Measurements from ENCODE around the gene KIN.
"Not testable (repeated sequence)": the region's sequence is repeated elsewhere in the genome, so short reads cannot be mapped to it uniquely, and the experiment has no call there.

Gene KIN

GRCh38 chr10:7734821-7735220 is 53.0 kb downstream of the KIN start:
- no peak for DNase-seq (ENCODE audit: low read depth in 3 of 3, low spot score in 1 of 3)

DNA sequence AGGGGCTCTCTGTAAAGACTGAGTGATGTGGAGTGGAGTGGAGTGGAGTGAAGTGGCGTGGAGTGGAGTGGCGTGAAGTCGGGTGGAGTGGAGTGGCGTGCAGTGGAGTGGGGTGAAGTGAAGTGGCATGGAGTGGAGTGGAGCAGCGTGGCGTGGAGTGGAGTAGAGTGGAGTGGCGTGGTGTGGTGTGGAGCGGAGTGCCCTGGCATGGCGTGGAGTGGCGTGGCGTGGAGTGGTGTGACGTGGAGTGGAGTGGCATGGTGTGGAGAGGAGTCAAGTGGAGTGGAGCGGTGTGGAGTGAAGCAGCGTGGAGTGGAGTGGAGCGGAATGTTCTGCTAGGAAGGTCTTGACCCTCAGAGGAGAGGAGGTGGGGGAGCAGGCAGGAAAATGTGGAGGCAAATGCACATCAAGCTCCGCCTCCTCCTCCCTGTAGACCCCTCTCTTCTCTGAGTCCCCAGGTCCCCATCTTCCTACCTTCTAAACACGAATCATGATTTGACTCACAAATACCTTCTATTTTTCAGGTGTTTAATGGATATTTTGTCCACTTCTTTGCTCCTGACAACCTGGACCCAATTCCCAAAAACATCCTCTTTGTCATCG is 64.8 kb downstream of the KIN start:
- no peak for DNase-seq (ENCODE audit: low read depth in 3 of 3, low spot score in 1 of 3)

GRCh38 chr10:7720478-7720877 is 67.3 kb downstream of the KIN start:
- DNase-seq (ENCODE audit: low read depth in 3 of 3, low spot score in 1 of 3), result no peak

DNA sequence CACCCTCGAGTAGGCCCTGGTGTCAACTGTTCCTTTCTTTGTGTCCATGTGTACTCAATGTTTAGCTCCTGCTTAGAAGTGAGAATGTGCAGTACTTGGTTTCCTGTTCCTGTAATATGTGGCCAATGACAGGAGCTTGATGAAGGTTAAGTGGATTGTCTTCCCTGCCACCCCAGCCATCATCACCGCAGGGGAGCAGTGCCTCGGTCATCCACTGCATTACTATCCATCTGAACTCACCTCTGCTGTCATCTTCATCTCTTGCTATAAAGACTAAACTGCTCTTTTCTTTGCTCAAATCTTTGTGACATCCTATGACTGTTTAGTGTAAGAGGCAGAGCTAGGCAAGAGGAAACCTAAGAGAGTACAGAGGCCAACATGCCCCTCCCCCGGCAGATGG is 69.1 kb downstream of the KIN start:
- DNase-seq (ENCODE audit: low read depth in 3 of 3, low spot score in 1 of 3), result no peak

- no peak for DNase-seq (ENCODE audit: low read depth in 3 of 3, low spot score in 1 of 3)
These were observed 70.0 kb downstream of the KIN start for GRCh38 chr10:7717767-7718166.

- DNase-seq (ENCODE audit: low read depth in 3 of 3, low spot score in 1 of 3), result no peak
These were observed 72.3 kb downstream of the KIN start for GRCh38 chr10:7715515-7715914.

DNA sequence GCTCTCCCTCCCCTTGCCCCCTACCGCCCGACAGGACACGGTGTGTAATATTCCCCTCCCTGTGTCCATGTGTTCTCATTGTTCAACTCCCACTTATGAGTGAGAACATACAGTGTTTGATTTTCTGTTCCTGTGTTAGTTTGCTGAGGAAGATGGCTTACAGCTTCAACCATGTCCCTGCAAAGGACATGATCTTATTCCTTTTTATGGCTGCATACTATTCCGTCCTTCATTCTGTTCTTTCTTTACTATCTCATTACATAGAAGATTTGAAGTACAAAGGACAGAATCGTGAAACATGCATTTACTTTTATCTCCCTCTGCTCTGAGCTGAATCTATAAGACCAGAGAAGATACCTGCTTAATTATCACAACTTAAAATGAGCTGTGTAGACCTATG is 76.7 kb downstream of the KIN start:
- not testable (repeated sequence) for DNase-seq (ENCODE audit: low read depth in 3 of 3, low spot score in 1 of 3)

DNA sequence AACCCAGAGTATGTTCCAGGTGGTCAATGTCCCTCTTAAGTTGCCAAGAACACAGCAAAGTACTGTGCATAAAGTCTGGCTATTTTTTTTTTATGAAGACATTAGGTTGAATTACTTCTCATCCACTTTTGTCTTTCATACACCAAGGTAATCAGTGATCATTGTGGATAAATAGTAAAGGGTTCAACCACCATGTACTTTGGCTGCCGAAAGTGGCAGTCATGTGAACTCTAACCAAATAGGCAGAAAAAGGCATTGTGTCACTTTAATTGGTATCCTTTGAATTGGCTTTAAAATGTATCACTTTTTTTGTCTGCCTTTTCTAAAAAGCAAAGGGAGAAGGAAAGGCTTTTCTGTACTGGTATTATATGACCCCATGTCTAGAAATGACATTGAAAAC is 77.3 kb downstream of the KIN start:
- DNase-seq (ENCODE audit: low read depth in 3 of 3, low spot score in 1 of 3), result no peak

DNA sequence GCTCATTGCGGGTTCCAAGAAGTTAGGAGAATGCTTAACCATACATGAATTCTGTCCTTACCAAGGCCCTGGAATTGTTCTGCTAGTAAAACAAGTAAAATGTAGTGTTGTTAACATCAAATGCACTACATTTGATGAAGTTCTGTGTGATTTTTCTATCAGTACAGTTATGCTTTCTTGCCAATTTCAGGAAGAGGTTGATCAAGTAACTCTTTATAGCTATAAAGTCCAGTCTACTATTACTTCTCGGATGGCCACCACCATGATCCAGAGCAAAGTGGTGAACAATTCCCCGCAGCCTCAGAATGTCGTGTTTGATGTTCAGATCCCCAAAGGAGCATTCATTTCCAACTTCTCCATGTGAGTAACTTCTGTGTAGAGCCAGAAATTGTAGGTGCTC is 79.0 kb downstream of the KIN start:
- DNase-seq (ENCODE audit: low read depth in 3 of 3, low spot score in 1 of 3), result no peak

- no peak for DNase-seq (ENCODE audit: low read depth in 3 of 3, low spot score in 1 of 3)
These were observed 79.8 kb downstream of the KIN start for GRCh38 chr10:7707858-7708622.

DNA sequence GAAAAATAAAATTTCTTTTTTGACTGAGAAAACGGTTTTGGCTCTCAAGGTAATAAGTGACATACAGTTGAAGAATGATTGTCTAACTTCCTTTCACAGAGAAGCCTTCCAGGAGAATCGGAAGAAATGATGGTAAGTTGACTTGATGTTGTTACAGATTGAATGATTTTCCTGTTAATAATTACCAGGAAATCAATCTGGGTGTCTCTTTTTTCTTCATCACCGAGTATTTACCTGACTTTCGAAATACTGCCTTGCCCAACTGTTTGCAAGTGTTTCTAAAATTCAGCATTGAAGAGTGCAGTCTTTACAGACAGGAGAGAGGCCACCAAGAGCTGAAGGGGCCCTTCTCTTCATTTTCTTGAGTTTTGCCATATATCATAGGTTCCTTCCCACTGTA is 80.7 kb downstream of the KIN start:
- DNase-seq (ENCODE audit: low read depth in 3 of 3, low spot score in 1 of 3), result no peak

DNA sequence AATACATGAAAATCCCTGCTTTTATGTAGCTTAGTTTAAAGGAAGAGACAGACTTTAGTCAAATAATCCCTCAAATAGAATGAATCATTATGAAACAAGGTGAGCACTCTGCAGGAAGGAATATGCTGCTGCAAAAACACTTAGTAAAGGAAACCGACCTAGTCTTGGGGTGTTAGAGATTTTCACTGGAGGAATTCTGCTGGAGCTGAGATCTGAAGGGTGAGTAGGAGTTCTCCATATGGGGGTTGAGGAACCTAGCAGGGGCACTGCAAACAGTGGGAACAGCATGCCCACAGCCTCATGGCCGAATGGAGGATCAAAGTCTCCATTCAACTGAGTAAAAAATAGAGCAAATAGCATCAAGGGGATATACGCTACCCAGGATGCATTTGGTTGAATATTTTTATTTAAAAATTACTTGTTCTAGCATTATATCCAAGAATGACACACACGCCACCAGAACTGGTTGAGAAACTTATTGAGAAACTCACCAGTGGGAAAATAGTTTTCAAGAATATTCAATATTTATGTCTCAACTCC is 81.2 kb downstream of the KIN start:
- DNase-seq (ENCODE audit: low read depth in 3 of 3, low spot score in 1 of 3), result no peak

GRCh38 chr10:7705341-7705740 is 82.5 kb downstream of the KIN start:
- DNase-seq (ENCODE audit: low read depth in 3 of 3, low spot score in 1 of 3), result no peak

DNA sequence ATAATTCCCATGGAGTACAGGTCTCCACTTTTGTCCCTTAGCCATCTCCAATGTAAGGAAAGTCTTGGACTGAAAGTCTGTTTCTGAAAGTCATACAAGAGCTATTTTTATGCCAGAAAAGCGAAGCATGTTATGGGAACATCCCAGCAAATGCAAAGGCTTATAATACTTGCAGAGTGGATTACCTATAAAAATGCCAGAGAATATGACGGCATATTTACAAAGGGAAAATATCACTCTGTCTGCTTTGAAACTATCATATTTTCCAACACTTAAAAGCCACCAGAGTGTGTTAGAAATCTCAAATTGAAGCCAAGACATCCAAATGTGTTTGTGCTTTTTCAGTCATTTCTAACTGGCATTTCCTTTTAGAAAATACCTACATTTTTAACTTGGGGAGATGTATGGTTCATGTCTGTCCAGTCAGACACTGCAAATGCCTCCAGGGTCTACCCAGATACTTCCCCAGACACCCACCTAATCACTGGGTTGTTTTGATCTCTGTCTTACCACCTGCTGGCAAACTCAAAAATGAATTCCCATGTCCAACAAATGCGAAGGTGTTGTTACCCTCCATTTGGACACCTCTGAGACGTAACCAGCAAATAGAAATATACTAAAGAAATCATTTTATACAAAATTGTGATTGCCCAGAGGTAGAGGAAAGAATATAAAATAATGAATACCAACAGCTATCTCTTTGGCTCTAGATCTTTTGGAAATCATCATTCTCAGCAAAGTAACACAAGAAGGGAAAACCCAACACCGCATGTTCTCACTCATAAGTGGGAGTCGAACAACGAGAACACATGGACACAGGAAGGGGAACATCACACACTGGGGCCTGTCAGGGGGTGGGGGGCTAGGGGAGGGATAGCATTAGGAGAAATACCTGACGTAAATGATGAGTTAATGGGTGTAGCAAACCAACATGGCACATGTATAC is 83.4 kb downstream of the KIN start:
- no peak for DNase-seq (ENCODE audit: low read depth in 3 of 3, low spot score in 1 of 3)

- no peak for DNase-seq (ENCODE audit: low read depth in 3 of 3, low spot score in 1 of 3)
These were observed 84.7 kb downstream of the KIN start, which contains the start of gene ITIH2 for GRCh38 chr10:7703140-7703539. ITIH2 (plus strand) TSS chr10:7703316; CDS start chr10:7703435, 119 bp downstream.

DNA sequence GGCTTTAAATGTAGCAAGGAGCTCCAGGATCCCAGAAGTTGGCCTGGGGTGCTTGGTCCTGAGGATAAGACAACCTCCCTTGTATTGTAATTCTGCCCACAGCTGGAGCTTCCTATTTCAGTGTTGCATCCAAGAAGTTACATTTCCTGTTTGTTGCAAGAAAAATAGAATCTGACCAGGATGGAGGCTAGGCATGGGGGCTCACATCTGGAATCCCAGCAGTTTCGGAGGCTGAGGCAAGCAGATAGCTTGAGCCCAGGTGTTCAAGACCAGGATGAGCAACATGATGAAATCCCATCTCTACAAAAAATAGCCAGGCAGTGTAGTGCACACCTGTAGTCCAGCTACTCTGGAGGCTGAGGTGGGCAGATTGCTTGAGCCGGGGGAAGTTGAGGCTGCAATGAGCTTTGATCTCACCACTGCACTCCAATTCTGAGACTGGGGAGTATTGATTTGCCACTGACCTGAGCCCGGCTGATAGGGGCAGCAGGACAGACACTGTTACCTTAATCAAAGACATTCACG is 85.4 kb downstream of the KIN start:
- DNase-seq (ENCODE audit: low read depth in 3 of 3, low spot score in 1 of 3), result no peak

GRCh38 chr10:7701158-7701742 is 86.5 kb downstream of the KIN start:
- no peak for DNase-seq (ENCODE audit: low read depth in 3 of 3, low spot score in 1 of 3)

Measured in stimulated activated CD4-positive, alpha-beta T cell treated with anti-CD3 and anti-CD28 coated beads, TNF-alpha, amount 100 ng/mL, for 1 hour (primary cell).